ENCODE results near the gene HNRNPA0. TPM values are rescaled to one million over a fixed set of nuclear protein-coding genes. Genes with fewer than 3 reads are reported as not detected.

Gene HNRNPA0
- polyA plus RNA-seq, 4 donors: 17.6 to 39.6 (median 28.2) TPM

DNA sequence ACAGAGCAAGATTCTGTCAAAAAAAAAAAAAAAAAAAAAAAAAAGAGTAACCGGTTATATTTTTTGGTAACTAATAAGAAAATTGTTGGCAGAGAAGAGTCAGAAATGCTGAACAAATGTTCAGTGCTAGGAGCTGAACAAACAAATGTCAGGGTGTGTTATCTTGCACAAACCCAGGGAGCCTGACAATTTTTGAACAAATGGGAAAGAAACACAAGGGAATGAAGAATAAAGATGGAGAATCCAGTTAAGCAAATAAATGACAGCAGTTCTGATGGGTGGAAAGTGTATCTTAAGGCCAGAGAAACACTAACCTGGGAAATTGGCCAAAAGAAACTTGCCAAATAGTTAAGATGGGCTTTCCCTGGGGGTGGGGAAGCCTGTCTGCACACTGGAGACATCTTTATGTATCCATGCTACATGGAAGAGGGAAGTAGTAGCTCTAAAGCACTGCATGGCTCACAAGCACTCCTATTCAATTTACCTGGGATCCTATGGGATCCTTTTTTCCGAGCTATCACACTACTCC, 42.0 kb downstream of the HNRNPA0 start:
- WGBS, 3 donors: 92 to 100% (median 98%) methylated on average over 2 of the region's 2 CpGs
- Histone ChIP-seq H3K27me3 (ENCODE audit: control insufficient read depth in 3 of 3, insufficient read depth in 3 of 3, low read length in 3 of 3) (no peaks in the 10 kb centered on the region), H3K4me3 (ENCODE audit: low read depth in 1 of 3, low read length in 3 of 3) (no peak overlapping the region), H3K36me3 (ENCODE audit: control insufficient read depth in 3 of 3, insufficient read depth in 2 of 3, low read depth in 1 of 3, low read length in 3 of 3) (peaks cover 0 to 9% (median 0%) of the 10 kb centered on the region in 3 donors), H3K9me3 (ENCODE audit: control insufficient read depth in 2 of 2, insufficient read depth in 1 of 2, low read depth in 1 of 2, low read length in 1 of 2) (peaks cover 0 to 3% of the 10 kb centered on the region in 2 donors), H3K4me1 (ENCODE audit: control insufficient read depth in 3 of 3, insufficient read depth in 2 of 3, low read depth in 1 of 3, low read length in 2 of 3) (no peaks in the 10 kb centered on the region), H3K27ac (ENCODE audit: low read depth in 1 of 3, low read length in 2 of 3) (no peak overlapping the region)
- DNase-seq: no peak
- no peak for FAIRE-seq

GRCh38 chr5:137710086-137710485, 44.1 kb downstream of the HNRNPA0 start:
- no peak overlapping the region for H3K4me3 ChIP-seq (ENCODE audit: low read depth in 1 of 3, low read length in 3 of 3)
- WGBS, 3 donors: 92 to 100% (median 98%) methylated on average over 5 of the region's 5 CpGs
- no peak overlapping the region for H3K27ac ChIP-seq (ENCODE audit: low read depth in 1 of 3, low read length in 2 of 3)
- no peaks in the 10 kb centered on the region for H3K4me1 ChIP-seq (ENCODE audit: control insufficient read depth in 3 of 3, insufficient read depth in 2 of 3, low read depth in 1 of 3, low read length in 2 of 3)
- no peaks in the 10 kb centered on the region for H3K27me3 ChIP-seq (ENCODE audit: control insufficient read depth in 3 of 3, insufficient read depth in 3 of 3, low read length in 3 of 3)
- H3K9me3 ChIP-seq (ENCODE audit: control insufficient read depth in 2 of 2, insufficient read depth in 1 of 2, low read depth in 1 of 2, low read length in 1 of 2): peaks cover 0 to 3% of the 10 kb centered on the region in 2 donors
- DNase-seq (no peak), FAIRE-seq (no peak)
- peaks cover 0 to 9% (median 0%) of the 10 kb centered on the region in 3 donors for H3K36me3 ChIP-seq (ENCODE audit: control insufficient read depth in 3 of 3, insufficient read depth in 2 of 3, low read depth in 1 of 3, low read length in 3 of 3)

- Histone ChIP-seq H3K4me3 (ENCODE audit: low read depth in 1 of 3, low read length in 3 of 3) (no peak overlapping the region), H3K36me3 (ENCODE audit: control insufficient read depth in 3 of 3, insufficient read depth in 2 of 3, low read depth in 1 of 3, low read length in 3 of 3) (peaks cover 0 to 9% (median 0%) of the 10 kb centered on the region in 3 donors), H3K27ac (ENCODE audit: low read depth in 1 of 3, low read length in 2 of 3) (no peak overlapping the region), H3K27me3 (ENCODE audit: control insufficient read depth in 3 of 3, insufficient read depth in 3 of 3, low read length in 3 of 3) (no peaks in the 10 kb centered on the region), H3K9me3 (ENCODE audit: control insufficient read depth in 2 of 2, insufficient read depth in 1 of 2, low read depth in 1 of 2, low read length in 1 of 2) (peaks cover 0 to 3% of the 10 kb centered on the region in 2 donors), H3K4me1 (ENCODE audit: control insufficient read depth in 3 of 3, insufficient read depth in 2 of 3, low read depth in 1 of 3, low read length in 2 of 3) (no peaks in the 10 kb centered on the region)
- WGBS, 3 donors: 90 to 93% (median 93%) methylated on average over 3 of the region's 3 CpGs
- DNase-seq: no peak
- no peak for FAIRE-seq
Measured at GRCh38 chr5:137708796-137709559, 45.2 kb downstream of the HNRNPA0 start.

- Histone ChIP-seq H3K27ac (ENCODE audit: low read depth in 1 of 3, low read length in 2 of 3) (no peak overlapping the region), H3K27me3 (ENCODE audit: control insufficient read depth in 3 of 3, insufficient read depth in 3 of 3, low read length in 3 of 3) (no peaks in the 10 kb centered on the region), H3K36me3 (ENCODE audit: control insufficient read depth in 3 of 3, insufficient read depth in 2 of 3, low read depth in 1 of 3, low read length in 3 of 3) (peaks cover 0 to 9% (median 0%) of the 10 kb centered on the region in 3 donors), H3K4me1 (ENCODE audit: control insufficient read depth in 3 of 3, insufficient read depth in 2 of 3, low read depth in 1 of 3, low read length in 2 of 3) (no peaks in the 10 kb centered on the region), H3K4me3 (ENCODE audit: low read depth in 1 of 3, low read length in 3 of 3) (no peak overlapping the region), H3K9me3 (ENCODE audit: control insufficient read depth in 2 of 2, insufficient read depth in 1 of 2, low read depth in 1 of 2, low read length in 1 of 2) (peaks cover 0 to 2% of the 10 kb centered on the region in 2 donors)
- FAIRE-seq (no peak), DNase-seq (no peak)
- 98 to 100% (median 100%) methylated on average over 1 of the region's 1 CpG for WGBS, 3 donors
Measured at GRCh38 chr5:137708062-137708461, 46.1 kb downstream of the HNRNPA0 start.

GRCh38 chr5:137706841-137707240, 47.3 kb downstream of the HNRNPA0 start:
- Histone ChIP-seq H3K9me3 (ENCODE audit: control insufficient read depth in 2 of 2, insufficient read depth in 1 of 2, low read depth in 1 of 2, low read length in 1 of 2) (no peaks in the 10 kb centered on the region), H3K36me3 (ENCODE audit: control insufficient read depth in 3 of 3, insufficient read depth in 2 of 3, low read depth in 1 of 3, low read length in 3 of 3) (peaks cover 0 to 9% (median 0%) of the 10 kb centered on the region in 3 donors), H3K27ac (ENCODE audit: low read depth in 1 of 3, low read length in 2 of 3) (no peak overlapping the region), H3K4me1 (ENCODE audit: control insufficient read depth in 3 of 3, insufficient read depth in 2 of 3, low read depth in 1 of 3, low read length in 2 of 3) (no peaks in the 10 kb centered on the region), H3K27me3 (ENCODE audit: control insufficient read depth in 3 of 3, insufficient read depth in 3 of 3, low read length in 3 of 3) (no peaks in the 10 kb centered on the region), H3K4me3 (ENCODE audit: low read depth in 1 of 3, low read length in 3 of 3) (no peak overlapping the region)
- DNase-seq: no peak
- WGBS, 3 donors: 79 to 92% (median 92%) methylated on average over 2 of the region's 2 CpGs
- FAIRE-seq: no peak

DNA sequence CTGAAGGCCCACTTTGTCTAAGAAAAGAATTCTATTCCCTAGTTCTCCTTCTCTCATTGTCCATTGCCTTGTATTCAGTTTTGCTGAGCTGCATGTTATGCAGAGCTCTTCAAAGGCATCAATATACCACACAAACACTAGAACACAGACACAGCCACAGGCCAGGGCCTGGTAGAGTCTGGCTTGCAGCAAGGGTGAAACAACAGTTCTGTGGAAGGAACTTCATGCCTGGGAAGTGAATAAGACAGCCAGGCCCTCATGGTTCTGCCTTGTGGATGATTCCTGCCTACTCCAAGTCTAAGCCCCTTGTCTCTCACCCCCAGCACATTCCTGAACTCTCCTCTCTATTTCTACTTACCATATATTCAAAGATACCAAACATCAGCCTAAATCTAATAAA, 49.1 kb downstream of the HNRNPA0 start:
- H3K9me3 ChIP-seq (ENCODE audit: control insufficient read depth in 2 of 2, insufficient read depth in 1 of 2, low read depth in 1 of 2, low read length in 1 of 2): no peaks in the 10 kb centered on the region
- no peaks in the 10 kb centered on the region for H3K27me3 ChIP-seq (ENCODE audit: control insufficient read depth in 3 of 3, insufficient read depth in 3 of 3, low read length in 3 of 3)
- DNase-seq: no peak
- no peak for FAIRE-seq
- H3K27ac ChIP-seq (ENCODE audit: low read depth in 1 of 3, low read length in 2 of 3): no peak overlapping the region
- no peaks in the 10 kb centered on the region for H3K4me1 ChIP-seq (ENCODE audit: control insufficient read depth in 3 of 3, insufficient read depth in 2 of 3, low read depth in 1 of 3, low read length in 2 of 3)
- H3K4me3 ChIP-seq (ENCODE audit: low read depth in 1 of 3, low read length in 3 of 3): no peak overlapping the region
- H3K36me3 ChIP-seq (ENCODE audit: control insufficient read depth in 3 of 3, insufficient read depth in 2 of 3, low read depth in 1 of 3, low read length in 3 of 3): peaks cover 0 to 11% (median 0%) of the 10 kb centered on the region in 3 donors

DNA sequence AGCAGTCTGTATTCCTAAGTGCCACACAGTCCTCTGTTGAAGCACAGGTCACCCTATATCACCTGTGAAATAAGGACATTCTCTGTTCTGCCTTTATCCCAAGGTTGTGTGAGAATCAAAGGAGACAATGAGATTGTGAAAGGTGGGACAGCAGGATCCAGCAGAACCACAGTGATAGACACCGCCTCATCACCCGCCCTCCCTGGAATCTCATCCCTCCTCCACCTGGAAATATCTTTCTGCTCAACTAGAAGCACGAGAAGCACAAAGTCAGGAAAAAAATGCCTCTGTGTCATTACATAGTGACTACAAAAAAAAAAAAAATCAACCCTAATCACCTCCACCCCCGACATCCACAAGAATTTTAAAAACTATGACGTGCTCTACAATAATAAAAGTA, 50.6 kb downstream of the HNRNPA0 start:
- Histone ChIP-seq H3K36me3 (ENCODE audit: control insufficient read depth in 3 of 3, insufficient read depth in 2 of 3, low read depth in 1 of 3, low read length in 3 of 3) (peaks cover 0 to 3% (median 0%) of the 10 kb centered on the region in 3 donors), H3K4me3 (ENCODE audit: low read depth in 1 of 3, low read length in 3 of 3) (no peak overlapping the region), H3K27me3 (ENCODE audit: control insufficient read depth in 3 of 3, insufficient read depth in 3 of 3, low read length in 3 of 3) (no peaks in the 10 kb centered on the region), H3K27ac (ENCODE audit: low read depth in 1 of 3, low read length in 2 of 3) (no peak overlapping the region), H3K4me1 (ENCODE audit: control insufficient read depth in 3 of 3, insufficient read depth in 2 of 3, low read depth in 1 of 3, low read length in 2 of 3) (no peaks in the 10 kb centered on the region), H3K9me3 (ENCODE audit: control insufficient read depth in 2 of 2, insufficient read depth in 1 of 2, low read depth in 1 of 2, low read length in 1 of 2) (no peaks in the 10 kb centered on the region)
- FAIRE-seq (no peak), DNase-seq (no peak)
- WGBS, 3 donors: 91 to 96% (median 94%) methylated on average over 5 of the region's 5 CpGs

GRCh38 chr5:137700282-137700680, 53.9 kb downstream of the HNRNPA0 start:
- Histone ChIP-seq H3K36me3 (ENCODE audit: control insufficient read depth in 3 of 3, insufficient read depth in 2 of 3, low read depth in 1 of 3, low read length in 3 of 3) (peaks cover 0 to 7% (median 0%) of the 10 kb centered on the region in 3 donors), H3K9me3 (ENCODE audit: control insufficient read depth in 2 of 2, insufficient read depth in 1 of 2, low read depth in 1 of 2, low read length in 1 of 2) (no peaks in the 10 kb centered on the region), H3K27ac (ENCODE audit: low read depth in 1 of 3, low read length in 2 of 3) (no peak overlapping the region), H3K4me3 (ENCODE audit: low read depth in 1 of 3, low read length in 3 of 3) (no peak overlapping the region), H3K4me1 (ENCODE audit: control insufficient read depth in 3 of 3, insufficient read depth in 2 of 3, low read depth in 1 of 3, low read length in 2 of 3) (peaks cover 0 to 3% (median 0%) of the 10 kb centered on the region in 3 donors), H3K27me3 (ENCODE audit: control insufficient read depth in 3 of 3, insufficient read depth in 3 of 3, low read length in 3 of 3) (no peaks in the 10 kb centered on the region)
- DNase-seq: no peak
- no peak for FAIRE-seq
- WGBS, 3 donors: 82 to 92% (median 91%) methylated on average over 3 of the region's 3 CpGs
